Panc1 (cell line): ENCODE measurements around the gene CYB561D1. TPM values are rescaled to one million over a fixed set of nuclear protein-coding genes. Genes with fewer than 3 reads are reported as not detected.

Experiments used
- ATAC-seq: fragments of 200-7000 bp; cut with Tn5 transposase; 2 replicates; pipeline ENCODE4 v1.9.1; 2020; ENCODE audit warnings: mild to moderate bottlenecking, moderate library complexity
- BruUV-seq: library from RNA; stranded (reverse); fragments of 400-500 nt; replicated peaks from 2 replicates; lab custom pipeline; 2021; lab: Mats Ljungman, UMichigan
- CTCF ChIA-PET: fragments of 300-600 bp; sonication (Branson Sonifier 250); formaldehyde crosslinking; loops from one replicate; lab custom pipeline; 2022; ENCODE audit warnings: antibody characterized with exemption; lab: Charles Lee
- POLR2A ChIA-PET: fragments of 300-600 bp; sonication (Branson Sonifier 250); formaldehyde crosslinking; loops from one replicate; lab custom pipeline; 2022; ENCODE audit warnings: antibody characterized with exemption; lab: Charles Lee
- DNase-seq: peaks from one replicate; pipeline ENCODE4 v3.0.0-alpha.2; 2010; ENCODE audit warnings: low read depth, low spot score
- H3K27ac ChIP-seq: 2 replicates; pipeline ENCODE4 v1.5.1; 2011; ENCODE audit warnings: mild to moderate bottlenecking, low read length, inconsistent platforms
- H3K27me3 ChIP-seq: fragments of 200-500 bp; sonication (Bioruptor generic); 2 replicates; pipeline ENCODE4 v1.6.0; 2014; ENCODE audit warnings: low read length, inconsistent platforms; ENCODE audit not compliant: control insufficient read depth, insufficient read depth
- H3K36me3 ChIP-seq: fragments of 200-500 bp; sonication (Bioruptor generic); 2 replicates; pipeline ENCODE4 v1.5.1; 2014; ENCODE audit warnings: inconsistent platforms, mild to moderate bottlenecking, low read length, moderate library complexity; ENCODE audit not compliant: control insufficient read depth, insufficient read depth
- H3K4me1 ChIP-seq: 2 replicates; pipeline ENCODE4 v1.5.1; 2011; ENCODE audit warnings: inconsistent platforms, mild to moderate bottlenecking, low read length, moderate library complexity; ENCODE audit not compliant: control insufficient read depth, insufficient read depth
- H3K4me3 ChIP-seq, 2 experiments: 2 replicates each; pipeline ENCODE4 v1.5.1; 2011 to 2012; ENCODE audit warnings: low read depth in 2 of 2, low read length in 2 of 2, mild to moderate bottlenecking in 2 of 2, inconsistent platforms in 1 of 2, moderate library complexity in 1 of 2
- H3K9me3 ChIP-seq: fragments of 200-500 bp; sonication (Bioruptor generic); 2 replicates; pipeline ENCODE4 v1.5.1; 2014; ENCODE audit warnings: low read depth, mild to moderate bottlenecking, inconsistent platforms, low read length, moderate library complexity; ENCODE audit not compliant: control insufficient read depth, insufficient read depth
- POLR2AphosphoS5 ChIP-seq: IDR thresholded peaks from 2 replicates; pipeline ENCODE4 v1.6.1; 2012; ENCODE audit warnings: mild to moderate bottlenecking, low read depth, low read length, moderate library complexity
- REST ChIP-seq, 2 experiments: IDR thresholded peaks; 2 replicates each; pipeline ENCODE4 v1.6.1; 2011 to 2012; ENCODE audit warnings: low read depth in 2 of 2, control low read depth in 1 of 2, low read length in 1 of 2, mild to moderate bottlenecking in 1 of 2, moderate library complexity in 1 of 2; ENCODE audit not compliant: insufficient read depth in 1 of 2
- SIN3A ChIP-seq: IDR thresholded peaks from 2 replicates; pipeline ENCODE4 v1.6.1; 2012; ENCODE audit warnings: low read depth, mild to moderate bottlenecking, low read length, moderate library complexity, borderline replicate concordance; ENCODE audit not compliant: insufficient read depth
- TCF7L2 ChIP-seq: IDR thresholded peaks from 2 replicates; pipeline ENCODE4 v1.6.1; 2011; ENCODE audit warnings: mild to moderate bottlenecking, low read depth, low read length, inconsistent platforms
- in situ Hi-C: cut with HindIII; loops from 2 replicates; pipeline ENCODE4 v1.10.0; 2016; ENCODE audit warnings: low sequenced_read_pairs, low pct_unique_long_range_greater_than_20kb
- intact Hi-C: fragments of 100-400 bp; cut with micrococcal nuclease; formaldehyde crosslinking; loops from one replicate; pipeline ENCODE4 v1.10.0; 2022; ENCODE audit not compliant: unreplicated experiment
- total RNA-seq: library from RNA; stranded (reverse); gene quantifications from one replicate; pipeline ENCODE4 v1.2.1, GENCODE V29; 2021; ENCODE audit not compliant: unreplicated experiment
- TF ChIP-seq, protein P1 (sequence below): fragments of 450-650 bp; IDR thresholded peaks from 2 replicates; pipeline ENCODE4 v1.5.1; 2017; ENCODE audit warnings: mild to moderate bottlenecking

CYB561D1 gene
- total RNA-seq, 1 experiment from 2014 or later, result 4.5 TPM

DNA sequence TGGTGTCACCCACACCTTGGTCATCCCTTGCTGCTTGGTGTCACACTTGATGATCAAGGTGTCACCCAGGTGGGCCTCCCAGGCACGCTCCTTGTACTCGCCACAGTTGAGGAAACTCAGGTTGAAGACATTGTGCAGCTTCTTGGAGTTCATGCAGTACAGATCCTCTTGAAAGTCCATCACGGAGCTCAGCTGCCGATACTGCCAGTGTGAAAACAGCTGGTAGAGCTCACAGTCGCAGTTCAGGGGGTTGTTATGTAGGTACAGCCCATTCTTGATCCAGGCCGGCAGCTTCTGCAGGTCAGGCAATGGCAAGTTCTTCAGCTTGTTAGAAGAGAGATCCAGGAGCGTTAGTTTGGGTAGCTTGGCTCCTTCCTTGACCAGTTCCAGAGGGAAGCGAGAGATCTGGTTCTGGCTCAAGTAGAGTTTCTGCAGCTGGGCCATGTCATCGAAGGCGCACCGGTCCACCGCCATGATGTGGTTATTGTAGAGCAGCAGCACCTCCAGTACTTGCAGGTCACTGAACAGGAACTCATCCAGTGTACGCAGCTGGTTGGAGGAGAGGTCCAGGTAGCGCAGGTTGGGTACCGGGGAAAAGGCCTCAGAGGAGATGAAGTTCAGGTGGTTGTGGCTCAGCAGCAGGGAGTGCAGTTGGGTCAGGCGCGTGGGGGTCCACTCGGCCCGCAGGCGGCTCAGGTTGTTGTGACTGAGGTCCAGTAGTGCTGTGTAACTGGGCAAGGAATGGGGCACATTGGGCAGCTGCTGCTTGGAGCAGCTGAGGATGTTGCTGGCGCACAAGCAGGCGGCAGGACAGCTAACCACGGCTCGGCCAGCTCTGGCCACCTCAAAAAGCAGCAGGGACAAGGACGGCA lies 14.3 kb downstream of the CYB561D1 start:
- H3K9me3 ChIP-seq, result no peaks in the 10 kb centered on the region
- H3K4me1 ChIP-seq, result no peaks in the 10 kb centered on the region
- no peak for DNase-seq
- H3K36me3 ChIP-seq, result no peaks in the 10 kb centered on the region
- in situ Hi-C loops (no loop called here), intact Hi-C loops (no loop called here)
- no peak overlapping the region for H3K4me3 ChIP-seq
- TF ChIP-seq TCF7L2 (no peak), POLR2AphosphoS5 (no peak), SIN3A (no peak), REST (IDR thresholded peaks at IDR 0.05; ENCODE audit: insufficient read depth in 1 of 2, low read depth in 2 of 2, low read length in 1 of 2) (no peak)
- TF ChIP-seq, protein P1, sequence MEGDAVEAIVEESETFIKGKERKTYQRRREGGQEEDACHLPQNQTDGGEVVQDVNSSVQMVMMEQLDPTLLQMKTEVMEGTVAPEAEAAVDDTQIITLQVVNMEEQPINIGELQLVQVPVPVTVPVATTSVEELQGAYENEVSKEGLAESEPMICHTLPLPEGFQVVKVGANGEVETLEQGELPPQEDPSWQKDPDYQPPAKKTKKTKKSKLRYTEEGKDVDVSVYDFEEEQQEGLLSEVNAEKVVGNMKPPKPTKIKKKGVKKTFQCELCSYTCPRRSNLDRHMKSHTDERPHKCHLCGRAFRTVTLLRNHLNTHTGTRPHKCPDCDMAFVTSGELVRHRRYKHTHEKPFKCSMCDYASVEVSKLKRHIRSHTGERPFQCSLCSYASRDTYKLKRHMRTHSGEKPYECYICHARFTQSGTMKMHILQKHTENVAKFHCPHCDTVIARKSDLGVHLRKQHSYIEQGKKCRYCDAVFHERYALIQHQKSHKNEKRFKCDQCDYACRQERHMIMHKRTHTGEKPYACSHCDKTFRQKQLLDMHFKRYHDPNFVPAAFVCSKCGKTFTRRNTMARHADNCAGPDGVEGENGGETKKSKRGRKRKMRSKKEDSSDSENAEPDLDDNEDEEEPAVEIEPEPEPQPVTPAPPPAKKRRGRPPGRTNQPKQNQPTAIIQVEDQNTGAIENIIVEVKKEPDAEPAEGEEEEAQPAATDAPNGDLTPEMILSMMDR, result no peak
- H3K27ac ChIP-seq, result no peak overlapping the region
- ChIA-PET POLR2A (no interaction called here), CTCF (no interaction called here)
- ATAC-seq, result no peak
- no peaks in the 10 kb centered on the region for H3K27me3 ChIP-seq
- BruUV-seq, result no TSS peak

GRCh38 chr1:109508873-109509175 lies 14.9 kb downstream of the CYB561D1 start:
- in situ Hi-C loops (no loop called here), intact Hi-C loops (no loop called here)
- POLR2A ChIA-PET, result no interaction called here

More at GRCh38 chr1:109508873-109509175, 14.9 kb downstream of the CYB561D1 start:
- DNase-seq (no peak), ATAC-seq (no peak)
- H3K4me3 ChIP-seq, result peak overlapping the region in 1 of 2 experiments; percentile 49; a peak in 2 of 4 replicates
- no peaks in the 10 kb centered on the region for H3K9me3 ChIP-seq
- BruUV-seq, result no TSS peak
- no peaks in the 10 kb centered on the region for H3K27me3 ChIP-seq
- CTCF ChIA-PET, result no interaction called here
- H3K4me1 ChIP-seq, result no peaks in the 10 kb centered on the region
- H3K36me3 ChIP-seq, result no peaks in the 10 kb centered on the region
- H3K27ac ChIP-seq, result no peak overlapping the region
- TF ChIP-seq, protein P1, result no peak
- no peak for TF ChIP-seq REST (IDR thresholded peaks at IDR 0.05; ENCODE audit: insufficient read depth in 1 of 2, low read depth in 2 of 2, low read length in 1 of 2)
